Measurements from ENCODE around the gene DDO. TPM values are rescaled to one million over a fixed set of nuclear protein-coding genes. Genes with fewer than 3 reads are reported as not detected.

DDO gene
- polyA plus RNA-seq, 1 donor from 2014 or later, result not detected

DNA sequence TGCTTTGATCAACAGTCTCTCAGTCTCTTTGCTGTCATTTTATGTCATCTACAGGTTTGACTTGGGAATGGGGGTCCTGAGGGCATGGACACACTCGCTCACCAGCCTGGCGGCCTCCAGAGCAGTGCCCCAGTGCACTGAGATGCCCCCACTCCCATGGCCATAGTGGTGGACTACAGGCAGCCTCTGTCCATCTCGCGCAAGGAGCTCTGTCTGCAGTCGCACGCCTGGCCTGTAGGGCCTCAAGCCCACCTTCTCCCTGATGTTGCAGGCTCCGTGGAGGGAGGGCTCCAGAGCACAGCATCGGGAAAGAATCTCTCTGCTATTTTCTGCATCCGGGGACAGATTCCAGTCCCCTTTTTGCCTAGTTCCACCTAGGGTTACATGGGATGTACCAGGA, 22.6 kb downstream of the DDO start:
- Histone ChIP-seq H3K36me3 (ENCODE audit: insufficient read depth, low read length) (no peaks in the 10 kb centered on the region), H3K9me2 (ENCODE audit: insufficient read depth, low read length) (no peaks in the 10 kb centered on the region), H3K9me3 (ENCODE audit: low read length) (no peaks in the 10 kb centered on the region), H3K4me3 (ENCODE audit: low read length) (no peak overlapping the region), H3K4me2 (ENCODE audit: low read length) (no peak overlapping the region), H3K27me3 (ENCODE audit: insufficient read depth, low read depth, low read length) (no peaks in the 10 kb centered on the region), H3K9ac (ENCODE audit: low read length) (no peak overlapping the region), H3F3A (ENCODE audit: insufficient read depth, low read length, poor library complexity, severe bottlenecking) (no peaks in the 10 kb centered on the region), H2AFZ (ENCODE audit: low read depth, low read length) (no peak overlapping the region), H3K27ac (ENCODE audit: low read length) (no peak overlapping the region), H4K20me1 (ENCODE audit: insufficient read depth) (no peaks in the 10 kb centered on the region), H3K79me2 (replicated peaks; ENCODE audit: insufficient read depth, low read length) (no peaks in the 10 kb centered on the region)
- TF ChIP-seq, protein P1, sequence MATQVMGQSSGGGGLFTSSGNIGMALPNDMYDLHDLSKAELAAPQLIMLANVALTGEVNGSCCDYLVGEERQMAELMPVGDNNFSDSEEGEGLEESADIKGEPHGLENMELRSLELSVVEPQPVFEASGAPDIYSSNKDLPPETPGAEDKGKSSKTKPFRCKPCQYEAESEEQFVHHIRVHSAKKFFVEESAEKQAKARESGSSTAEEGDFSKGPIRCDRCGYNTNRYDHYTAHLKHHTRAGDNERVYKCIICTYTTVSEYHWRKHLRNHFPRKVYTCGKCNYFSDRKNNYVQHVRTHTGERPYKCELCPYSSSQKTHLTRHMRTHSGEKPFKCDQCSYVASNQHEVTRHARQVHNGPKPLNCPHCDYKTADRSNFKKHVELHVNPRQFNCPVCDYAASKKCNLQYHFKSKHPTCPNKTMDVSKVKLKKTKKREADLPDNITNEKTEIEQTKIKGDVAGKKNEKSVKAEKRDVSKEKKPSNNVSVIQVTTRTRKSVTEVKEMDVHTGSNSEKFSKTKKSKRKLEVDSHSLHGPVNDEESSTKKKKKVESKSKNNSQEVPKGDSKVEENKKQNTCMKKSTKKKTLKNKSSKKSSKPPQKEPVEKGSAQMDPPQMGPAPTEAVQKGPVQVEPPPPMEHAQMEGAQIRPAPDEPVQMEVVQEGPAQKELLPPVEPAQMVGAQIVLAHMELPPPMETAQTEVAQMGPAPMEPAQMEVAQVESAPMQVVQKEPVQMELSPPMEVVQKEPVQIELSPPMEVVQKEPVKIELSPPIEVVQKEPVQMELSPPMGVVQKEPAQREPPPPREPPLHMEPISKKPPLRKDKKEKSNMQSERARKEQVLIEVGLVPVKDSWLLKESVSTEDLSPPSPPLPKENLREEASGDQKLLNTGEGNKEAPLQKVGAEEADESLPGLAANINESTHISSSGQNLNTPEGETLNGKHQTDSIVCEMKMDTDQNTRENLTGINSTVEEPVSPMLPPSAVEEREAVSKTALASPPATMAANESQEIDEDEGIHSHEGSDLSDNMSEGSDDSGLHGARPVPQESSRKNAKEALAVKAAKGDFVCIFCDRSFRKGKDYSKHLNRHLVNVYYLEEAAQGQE (IDR thresholded peaks at IDR 0.05; ENCODE audit: borderline replicate concordance), result no peak
- TF ChIP-seq MXI1 (conservative IDR thresholded peaks at IDR 0.05; ENCODE audit: poor library complexity, severe bottlenecking) (no peak), EZH2 (IDR thresholded peaks at IDR 0.05; ENCODE audit: borderline replicate concordance, insufficient read depth, low read length, poor library complexity, severe bottlenecking) (no peak), EP300 (conservative IDR thresholded peaks at IDR 0.05; ENCODE audit: poor library complexity, severe bottlenecking) (no peak), TAF1 (IDR thresholded peaks at IDR 0.05; ENCODE audit: low read depth) (no peak), RAD21 (conservative IDR thresholded peaks at IDR 0.05) (no peak), POLR2AphosphoS5 (IDR thresholded peaks at IDR 0.05) (no peak), SMC3 (conservative IDR thresholded peaks at IDR 0.05; ENCODE audit: poor library complexity) (no peak)
- TF ChIP-seq, protein P2, sequence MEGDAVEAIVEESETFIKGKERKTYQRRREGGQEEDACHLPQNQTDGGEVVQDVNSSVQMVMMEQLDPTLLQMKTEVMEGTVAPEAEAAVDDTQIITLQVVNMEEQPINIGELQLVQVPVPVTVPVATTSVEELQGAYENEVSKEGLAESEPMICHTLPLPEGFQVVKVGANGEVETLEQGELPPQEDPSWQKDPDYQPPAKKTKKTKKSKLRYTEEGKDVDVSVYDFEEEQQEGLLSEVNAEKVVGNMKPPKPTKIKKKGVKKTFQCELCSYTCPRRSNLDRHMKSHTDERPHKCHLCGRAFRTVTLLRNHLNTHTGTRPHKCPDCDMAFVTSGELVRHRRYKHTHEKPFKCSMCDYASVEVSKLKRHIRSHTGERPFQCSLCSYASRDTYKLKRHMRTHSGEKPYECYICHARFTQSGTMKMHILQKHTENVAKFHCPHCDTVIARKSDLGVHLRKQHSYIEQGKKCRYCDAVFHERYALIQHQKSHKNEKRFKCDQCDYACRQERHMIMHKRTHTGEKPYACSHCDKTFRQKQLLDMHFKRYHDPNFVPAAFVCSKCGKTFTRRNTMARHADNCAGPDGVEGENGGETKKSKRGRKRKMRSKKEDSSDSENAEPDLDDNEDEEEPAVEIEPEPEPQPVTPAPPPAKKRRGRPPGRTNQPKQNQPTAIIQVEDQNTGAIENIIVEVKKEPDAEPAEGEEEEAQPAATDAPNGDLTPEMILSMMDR (IDR thresholded peaks at IDR 0.05; ENCODE audit: poor library complexity, severe bottlenecking), result no peak

GRCh38 chr6:110390404-110390803, 25.0 kb downstream of the DDO start:
- H3K79me2 ChIP-seq (replicated peaks; ENCODE audit: insufficient read depth, low read length), result no peaks in the 10 kb centered on the region
- no peak for TF ChIP-seq MXI1 (conservative IDR thresholded peaks at IDR 0.05; ENCODE audit: poor library complexity, severe bottlenecking)
- TF ChIP-seq, protein P1 (IDR thresholded peaks at IDR 0.05; ENCODE audit: borderline replicate concordance), result no peak
- TF ChIP-seq EZH2 (IDR thresholded peaks at IDR 0.05; ENCODE audit: borderline replicate concordance, insufficient read depth, low read length, poor library complexity, severe bottlenecking), result no peak
- no peak for TF ChIP-seq SMC3 (conservative IDR thresholded peaks at IDR 0.05; ENCODE audit: poor library complexity)
- TF ChIP-seq EP300 (conservative IDR thresholded peaks at IDR 0.05; ENCODE audit: poor library complexity, severe bottlenecking), result no peak
- no peak for TF ChIP-seq RAD21 (conservative IDR thresholded peaks at IDR 0.05)
- TF ChIP-seq, protein P2 (IDR thresholded peaks at IDR 0.05; ENCODE audit: poor library complexity, severe bottlenecking), result no peak
- TF ChIP-seq POLR2AphosphoS5 (IDR thresholded peaks at IDR 0.05), result no peak
- TF ChIP-seq TAF1 (IDR thresholded peaks at IDR 0.05; ENCODE audit: low read depth), result no peak
- H3K36me3 ChIP-seq (ENCODE audit: insufficient read depth, low read length), result no peaks in the 10 kb centered on the region
- H3K9me2 ChIP-seq (ENCODE audit: insufficient read depth, low read length), result no peaks in the 10 kb centered on the region
- H3K9ac ChIP-seq (ENCODE audit: low read length), result no peak overlapping the region
- no peaks in the 10 kb centered on the region for H3K27me3 ChIP-seq (ENCODE audit: insufficient read depth, low read depth, low read length)
- no peak overlapping the region for H2AFZ ChIP-seq (ENCODE audit: low read depth, low read length)
- no peaks in the 10 kb centered on the region for H3F3A ChIP-seq (ENCODE audit: insufficient read depth, low read length, poor library complexity, severe bottlenecking)
- no peak overlapping the region for H3K4me3 ChIP-seq (ENCODE audit: low read length)
- H3K27ac ChIP-seq (ENCODE audit: low read length), result no peak overlapping the region
- H4K20me1 ChIP-seq (ENCODE audit: insufficient read depth), result no peaks in the 10 kb centered on the region
- H3K9me3 ChIP-seq (ENCODE audit: low read length), result no peaks in the 10 kb centered on the region
- H3K4me2 ChIP-seq (ENCODE audit: low read length), result no peak overlapping the region

Measured in neural cell (in vitro differentiated cells).